NT2/D1 (cell line): ENCODE measurements around the gene FREM2.

Experiments used
- DNase-seq: peaks from one replicate; pipeline ENCODE4 v3.0.0-alpha.2; 2011; ENCODE audit warnings: low read depth, low spot score
- H3K27me3 ChIP-seq: 2 replicates; pipeline ENCODE4 v1.6.0; 2011; ENCODE audit warnings: mild to moderate bottlenecking; ENCODE audit not compliant: insufficient read length, insufficient read depth
- H3K36me3 ChIP-seq: 2 replicates; pipeline ENCODE4 v1.6.1; 2011; ENCODE audit warnings: mild to moderate bottlenecking, low read length, mixed read lengths; ENCODE audit not compliant: insufficient read depth, insufficient read length
- H3K4me1 ChIP-seq: 2 replicates; pipeline ENCODE4 v1.5.1; 2011; ENCODE audit not compliant: insufficient read depth, insufficient read length
- H3K4me3 ChIP-seq: 2 replicates; pipeline ENCODE4 v1.5.1; 2011; ENCODE audit warnings: low read depth; ENCODE audit not compliant: insufficient read length
- H3K9ac ChIP-seq: 2 replicates; pipeline ENCODE4 v1.6.0; 2011; ENCODE audit warnings: low read depth; ENCODE audit not compliant: insufficient read length
- H3K9me3 ChIP-seq: 2 replicates; pipeline ENCODE4 v1.5.1; 2011; ENCODE audit warnings: mild to moderate bottlenecking, low read length; ENCODE audit not compliant: insufficient read depth
- SUZ12 ChIP-seq: IDR thresholded peaks from 2 replicates; pipeline ENCODE4 v1.6.1; 2011; ENCODE audit not compliant: insufficient read length, insufficient read depth; ENCODE audit errors: extremely low read depth
- YY1 ChIP-seq: IDR thresholded peaks from 2 replicates; pipeline ENCODE4 v1.6.1; 2011; ENCODE audit not compliant: insufficient read length, insufficient read depth
- ZNF274 ChIP-seq: IDR thresholded peaks from 2 replicates; pipeline ENCODE4 v1.6.1; 2011; ENCODE audit warnings: mild to moderate bottlenecking, low read depth, low read length

FREM2 gene

GRCh38 chr13:38814331-38814730 is 127.5 kb downstream of the FREM2 start:
- Histone ChIP-seq H3K9ac (no peak overlapping the region), H3K4me1 (no peaks in the 10 kb centered on the region), H3K4me3 (no peak overlapping the region), H3K27me3 (no peaks in the 10 kb centered on the region), H3K9me3 (peaks cover 9% of the 10 kb centered on the region; the same call in 1 of the 2 replicates), H3K36me3 (no peaks in the 10 kb centered on the region)
- DNase-seq, result no peak
- TF ChIP-seq ZNF274, result no peak

DNA sequence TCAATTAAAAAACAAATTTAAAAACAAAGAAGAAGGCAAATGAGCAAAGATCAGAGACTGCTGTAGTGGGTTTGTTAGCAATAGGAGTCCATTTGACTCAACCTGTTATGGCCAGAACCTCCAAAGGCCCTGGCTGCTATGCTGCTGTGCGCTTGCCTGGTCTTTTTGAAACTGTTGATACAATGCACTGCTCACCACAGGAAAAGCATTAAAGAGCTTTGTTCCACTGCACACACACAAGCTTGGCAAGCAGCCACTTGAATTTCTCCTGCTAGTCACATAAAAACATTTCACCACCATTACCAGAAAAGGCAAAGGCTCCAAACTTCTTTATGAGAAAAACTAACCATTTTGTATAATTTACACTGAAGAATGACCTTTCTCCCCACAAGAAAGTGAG is 132.2 kb downstream of the FREM2 start:
- DNase-seq, result no peak
- H3K9ac ChIP-seq, result no peak overlapping the region
- H3K27me3 ChIP-seq, result no peaks in the 10 kb centered on the region
- no peaks in the 10 kb centered on the region for H3K9me3 ChIP-seq
- no peak overlapping the region for H3K4me3 ChIP-seq
- TF ChIP-seq YY1 (no peak), ZNF274 (no peak), SUZ12 (no peak)
- H3K36me3 ChIP-seq, result no peaks in the 10 kb centered on the region
- no peaks in the 10 kb centered on the region for H3K4me1 ChIP-seq

DNA sequence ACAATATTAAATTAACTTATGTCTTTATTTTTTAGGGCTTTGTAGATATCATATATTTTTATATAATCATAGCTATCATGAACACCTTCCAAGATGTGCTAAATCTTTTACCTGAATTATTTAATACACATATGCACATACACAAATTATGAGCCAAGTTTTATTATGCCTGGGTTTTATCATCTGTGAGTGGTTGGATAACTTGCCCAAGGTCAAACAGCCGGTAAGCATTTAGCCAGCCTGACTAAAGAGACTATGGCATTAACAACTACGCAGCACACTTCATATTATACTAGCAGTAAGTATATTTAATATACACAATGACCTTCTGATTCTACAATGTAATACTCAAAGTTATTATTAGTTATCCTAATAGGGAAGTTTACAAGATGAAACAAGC is 132.7 kb downstream of the FREM2 start:
- Histone ChIP-seq H3K27me3 (no peaks in the 10 kb centered on the region), H3K36me3 (no peaks in the 10 kb centered on the region), H3K4me3 (no peak overlapping the region), H3K4me1 (no peaks in the 10 kb centered on the region), H3K9ac (no peak overlapping the region), H3K9me3 (no peaks in the 10 kb centered on the region)
- DNase-seq, result no peak
- no peak for TF ChIP-seq ZNF274
- no peak for TF ChIP-seq YY1
- no peak for TF ChIP-seq SUZ12

- Histone ChIP-seq H3K9ac (no peak overlapping the region), H3K4me3 (no peak overlapping the region), H3K9me3 (no peaks in the 10 kb centered on the region), H3K27me3 (no peaks in the 10 kb centered on the region), H3K36me3 (no peaks in the 10 kb centered on the region), H3K4me1 (no peaks in the 10 kb centered on the region)
- TF ChIP-seq SUZ12, result no peak
- TF ChIP-seq YY1, result no peak
- TF ChIP-seq ZNF274, result no peak
- no peak for DNase-seq
These were observed 135.1 kb downstream of the FREM2 start for GRCh38 chr13:38821770-38822551.

DNA sequence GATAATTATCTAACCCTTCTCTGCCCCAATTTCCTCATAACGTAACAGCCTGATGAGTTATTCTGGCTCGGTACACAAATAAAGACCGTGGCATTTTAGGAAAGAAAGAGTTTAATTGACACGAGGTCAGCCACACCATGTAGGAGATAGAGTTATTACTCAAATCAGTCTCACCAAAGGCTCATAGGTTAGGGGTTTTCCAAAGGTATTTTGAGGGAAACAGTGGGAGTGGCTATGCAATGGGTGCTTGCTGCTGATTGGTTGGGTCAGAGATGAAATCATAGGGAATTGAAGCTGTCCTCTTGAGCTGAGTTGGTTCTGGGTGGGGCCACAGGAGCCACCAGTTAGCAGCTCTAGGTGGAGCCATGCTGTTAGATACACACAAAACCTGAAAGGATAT is 137.5 kb downstream of the FREM2 start:
- TF ChIP-seq SUZ12 (no peak), ZNF274 (no peak), YY1 (no peak)
- no peaks in the 10 kb centered on the region for H3K27me3 ChIP-seq
- H3K36me3 ChIP-seq, result no peaks in the 10 kb centered on the region
- H3K4me3 ChIP-seq, result no peak overlapping the region
- H3K9me3 ChIP-seq, result no peaks in the 10 kb centered on the region
- H3K9ac ChIP-seq, result no peak overlapping the region
- no peak for DNase-seq
- no peaks in the 10 kb centered on the region for H3K4me1 ChIP-seq

DNA sequence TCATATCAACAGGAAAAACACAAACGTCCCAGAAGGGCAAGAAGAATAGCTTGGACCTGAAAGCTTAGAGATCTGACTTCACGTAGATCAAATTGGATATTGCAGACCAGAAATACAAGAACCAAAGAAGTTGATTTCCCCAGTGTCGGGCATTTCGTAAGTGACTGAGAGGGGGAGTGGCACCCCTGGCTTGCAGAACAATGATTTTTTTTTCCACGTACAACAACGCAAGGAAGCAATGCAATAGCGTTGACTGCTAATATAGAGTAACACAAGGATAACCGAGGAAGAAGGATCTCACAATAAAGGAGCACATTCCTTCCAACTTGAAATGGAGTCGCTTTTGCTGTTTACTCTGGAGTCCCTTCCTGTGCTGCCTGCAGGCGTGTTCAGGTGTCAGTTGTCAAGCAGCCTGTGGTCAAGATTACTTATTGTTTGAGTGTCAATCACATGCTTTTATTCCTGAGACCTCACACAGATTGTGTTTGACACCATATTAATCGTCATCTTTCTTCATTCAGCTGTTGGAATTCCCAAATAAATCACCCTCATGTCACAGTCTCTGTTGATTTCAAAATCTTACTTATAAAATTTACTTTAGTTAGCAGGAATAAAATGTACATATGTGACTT is 139.4 kb downstream of the FREM2 start:
- no peak overlapping the region for H3K9ac ChIP-seq
- TF ChIP-seq ZNF274, result no peak
- TF ChIP-seq YY1, result no peak
- TF ChIP-seq SUZ12, result no peak
- H3K4me3 ChIP-seq, result no peak overlapping the region
- no peaks in the 10 kb centered on the region for H3K9me3 ChIP-seq
- no peaks in the 10 kb centered on the region for H3K27me3 ChIP-seq
- no peak for DNase-seq
- no peaks in the 10 kb centered on the region for H3K36me3 ChIP-seq
- no peaks in the 10 kb centered on the region for H3K4me1 ChIP-seq

GRCh38 chr13:38830442-38831045 is 143.7 kb downstream of the FREM2 start:
- no peaks in the 10 kb centered on the region for H3K36me3 ChIP-seq
- no peak overlapping the region for H3K9ac ChIP-seq
- H3K27me3 ChIP-seq, result no peaks in the 10 kb centered on the region
- TF ChIP-seq ZNF274 (no peak), YY1 (no peak), SUZ12 (no peak)
- no peak overlapping the region for H3K4me3 ChIP-seq
- H3K9me3 ChIP-seq, result no peaks in the 10 kb centered on the region
- no peak for DNase-seq
- H3K4me1 ChIP-seq, result no peaks in the 10 kb centered on the region
